Cortex of kidney (tissue), 1 donor: Measurements from ENCODE around the gene COL23A1.
"Not testable (repeated sequence)": the region's sequence is repeated elsewhere in the genome, so short reads cannot be mapped to it uniquely, and the experiment has no call there.

Experiments used
- DNase-seq: peaks from one replicate; lab custom pipeline; 2025; lab: John Stamatoyannopoulos, UW

The COL23A1 gene

DNA sequence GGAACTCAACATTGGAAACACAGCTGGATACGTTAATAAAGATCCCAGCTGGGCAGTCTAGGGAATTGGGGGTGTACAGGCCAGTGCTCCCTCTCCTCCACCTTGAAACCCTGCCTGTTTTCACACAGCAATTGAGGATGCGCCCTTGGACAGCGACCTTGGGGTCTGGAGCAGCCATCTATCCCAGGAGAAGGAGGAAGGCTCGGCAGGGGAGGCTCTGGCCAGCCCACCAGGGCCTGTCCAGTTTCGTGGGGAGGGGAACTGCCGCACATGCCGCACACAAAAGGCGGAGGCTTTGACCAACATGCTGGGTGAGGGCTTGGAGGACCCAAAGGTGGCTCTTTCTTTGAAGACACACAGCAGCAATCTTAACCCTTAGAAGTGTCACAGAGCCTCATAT lies 1.4 kb downstream of the COL23A1 start:
- no peak for DNase-seq

DNA sequence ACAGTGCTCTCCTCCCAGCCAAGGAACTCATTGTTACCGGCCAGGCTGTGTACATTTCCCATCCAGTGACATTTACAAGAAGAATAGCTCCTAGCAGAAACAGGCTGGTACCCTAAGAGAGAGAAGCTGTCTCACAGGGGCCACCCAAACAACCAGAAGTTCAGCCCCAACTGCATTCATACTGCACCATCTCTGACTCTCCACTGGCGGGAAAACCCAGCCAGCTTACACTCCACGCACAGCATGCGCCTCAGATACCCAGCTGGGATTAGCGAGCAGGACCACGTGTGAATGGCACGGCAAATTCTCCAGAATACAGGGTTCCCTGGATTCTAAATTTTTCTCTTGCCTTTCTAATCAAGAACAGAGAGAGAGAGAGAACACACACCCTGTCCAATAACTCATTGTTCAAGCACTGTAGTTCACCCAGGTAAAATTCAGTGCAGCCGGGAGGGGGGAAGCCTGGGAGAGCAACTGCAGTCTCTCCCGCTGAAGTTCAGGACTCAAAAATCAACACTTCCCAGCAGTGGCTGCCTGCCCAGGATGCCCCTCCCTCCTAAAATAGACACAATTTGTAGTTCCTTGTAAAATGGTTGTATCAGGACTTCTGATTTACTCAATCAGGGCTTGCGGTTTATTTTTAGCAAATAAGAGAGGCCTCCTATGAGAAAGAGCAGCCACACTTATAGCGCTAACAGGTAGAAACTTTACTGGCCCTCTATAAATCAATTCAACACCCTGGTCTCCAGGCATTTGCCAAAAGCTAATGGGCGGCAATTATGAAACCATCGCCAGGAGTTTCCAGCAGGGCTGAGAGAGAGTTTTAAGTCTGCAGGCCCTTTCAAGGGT lies 2.2 kb downstream of the COL23A1 start:
- DNase-seq: no peak

DNA sequence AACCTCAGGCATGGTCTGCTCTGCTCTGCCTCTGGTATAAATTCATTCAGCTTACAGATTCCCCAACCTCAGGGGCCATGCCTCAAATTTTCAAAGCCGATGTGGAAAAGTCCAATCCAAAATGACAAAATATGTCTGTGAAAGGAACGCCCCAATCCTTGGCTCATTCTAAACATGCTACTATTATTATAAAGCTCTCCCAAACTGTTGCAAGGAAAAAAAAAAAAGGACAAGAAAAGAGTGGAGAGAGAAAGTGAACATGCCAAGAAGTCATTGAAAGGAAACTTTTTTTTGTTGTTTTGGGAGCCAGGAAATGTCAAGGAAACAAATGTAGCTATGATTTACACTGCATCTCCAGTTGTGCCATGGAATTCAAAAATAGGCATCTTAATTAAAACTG lies 3.8 kb downstream of the COL23A1 start:
- no peak for DNase-seq

DNA sequence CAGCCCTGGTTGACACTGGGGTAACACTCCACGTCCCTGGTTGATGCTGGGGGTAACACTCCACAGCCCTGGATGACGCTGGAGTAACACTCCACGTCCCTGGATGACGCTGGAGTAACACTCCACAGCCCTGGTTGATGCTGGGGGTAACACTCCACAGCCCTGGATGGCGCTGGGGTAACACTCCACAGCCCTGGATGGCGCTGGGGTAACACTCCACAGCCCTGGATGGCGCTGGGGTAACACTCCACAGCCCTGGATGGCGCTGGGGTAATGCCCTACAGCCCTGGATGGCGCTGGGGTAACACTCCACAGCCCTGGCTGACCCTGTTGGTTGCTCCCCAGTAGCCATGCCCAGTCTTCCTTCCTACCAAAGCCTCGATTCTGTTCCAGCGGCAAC lies 4.8 kb downstream of the COL23A1 start:
- DNase-seq: not testable (repeated sequence)

DNA sequence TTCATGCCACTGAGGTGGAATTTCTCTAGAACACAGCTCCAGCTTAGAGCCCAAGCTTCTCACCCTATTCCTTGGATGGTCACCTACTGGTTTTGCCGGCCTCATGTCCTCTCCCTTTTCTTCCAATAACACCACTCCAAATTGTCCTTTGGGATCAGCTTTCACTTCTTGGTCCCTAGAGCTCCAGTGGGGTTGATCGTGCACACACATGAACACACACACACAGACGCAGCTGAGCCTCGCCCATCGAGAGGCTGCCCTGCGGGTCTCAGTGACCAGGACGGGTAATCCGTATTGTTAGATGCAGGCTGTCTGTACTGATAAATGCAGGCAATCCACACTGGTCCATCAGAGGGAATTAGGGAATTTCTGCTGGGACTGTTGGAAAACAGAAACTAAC lies 6.9 kb downstream of the COL23A1 start:
- no peak for DNase-seq

DNA sequence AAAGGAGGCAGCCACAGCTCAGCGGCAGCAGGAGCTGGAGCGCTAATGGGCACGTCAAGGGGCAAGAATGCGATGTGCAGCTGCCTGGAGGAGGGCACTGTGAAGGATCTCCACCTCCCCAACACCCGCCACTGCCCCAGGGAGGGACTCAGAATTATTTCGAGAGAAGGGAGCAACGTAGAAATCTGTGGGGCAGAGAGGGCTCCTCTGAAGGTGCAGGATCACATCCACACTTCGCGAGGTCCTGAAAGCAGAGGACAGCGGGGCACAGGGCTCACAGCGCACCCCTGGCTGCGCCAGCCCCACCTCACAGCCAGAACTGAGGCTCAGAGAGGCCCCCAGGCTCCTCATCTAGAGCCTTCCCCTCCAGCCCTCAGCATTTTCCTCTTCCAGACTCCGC lies 7.9 kb downstream of the COL23A1 start:
- no peak for DNase-seq

DNA sequence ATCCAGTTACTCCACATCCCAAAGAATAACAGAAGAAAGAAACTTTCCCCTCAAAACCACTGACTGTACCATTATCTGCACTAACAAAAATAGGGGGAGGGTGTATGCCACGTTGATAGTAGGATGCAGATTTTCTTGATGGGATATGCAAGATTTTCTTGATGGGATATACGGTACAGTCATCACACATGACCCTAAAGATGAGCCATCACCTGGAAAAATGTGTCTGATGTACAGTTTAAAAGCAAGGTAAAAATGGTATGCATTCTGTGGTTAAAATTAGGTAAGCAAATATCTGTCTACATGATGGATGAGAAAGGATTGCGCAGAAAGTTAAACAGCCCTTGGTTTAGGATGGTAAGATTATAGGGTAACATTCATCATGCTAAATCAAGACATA lies 8.6 kb downstream of the COL23A1 start:
- DNase-seq: no peak

DNA sequence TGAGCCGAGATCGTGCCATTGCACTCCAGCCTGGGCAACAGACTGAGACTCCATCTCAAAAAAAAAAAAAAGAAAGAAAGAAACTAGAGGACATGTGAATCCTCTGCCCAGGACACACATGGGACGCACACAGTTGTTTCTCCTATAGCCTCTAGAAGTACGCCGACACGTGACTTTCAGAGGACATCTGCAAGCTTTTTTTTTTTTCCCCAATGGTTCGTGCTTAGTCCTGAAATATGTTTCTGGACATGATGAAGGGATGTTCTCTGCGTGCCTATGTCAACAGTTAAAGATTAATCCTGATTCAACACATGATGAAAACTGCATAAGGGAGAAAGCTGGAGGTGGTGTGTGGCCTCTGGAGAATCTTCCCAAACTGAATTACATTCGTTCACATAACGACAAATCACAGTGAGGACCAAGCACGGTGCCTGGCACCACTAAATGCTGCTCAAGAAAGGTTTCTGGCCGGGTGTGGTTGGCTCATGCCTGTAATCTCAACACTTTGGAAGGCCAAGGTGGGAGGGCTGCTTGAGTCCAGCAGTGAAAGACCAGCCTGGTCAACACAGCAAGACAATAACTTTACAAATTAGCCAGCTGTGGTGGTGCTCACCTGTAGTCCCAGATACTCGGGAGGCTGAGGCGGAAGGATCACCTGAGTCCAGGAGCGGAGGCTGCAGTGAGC lies 9.8 kb downstream of the COL23A1 start:
- no peak for DNase-seq

DNA sequence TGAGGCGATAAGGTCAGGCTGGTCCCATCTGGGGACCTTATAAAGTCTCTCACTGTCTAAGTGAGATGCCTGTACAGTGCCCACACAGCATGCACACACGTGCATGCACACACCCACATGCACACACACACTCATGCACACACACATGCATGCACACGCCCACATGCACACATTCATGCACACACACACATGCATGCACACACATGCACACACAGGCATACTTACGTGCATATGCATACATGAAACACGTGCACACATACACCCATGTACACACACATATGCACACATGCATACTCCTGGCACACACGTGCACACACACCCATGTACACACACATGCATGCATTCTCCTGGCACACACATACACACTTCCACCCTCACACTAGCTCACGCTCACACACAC lies 12.2 kb downstream of the COL23A1 start:
- DNase-seq: no peak

DNA sequence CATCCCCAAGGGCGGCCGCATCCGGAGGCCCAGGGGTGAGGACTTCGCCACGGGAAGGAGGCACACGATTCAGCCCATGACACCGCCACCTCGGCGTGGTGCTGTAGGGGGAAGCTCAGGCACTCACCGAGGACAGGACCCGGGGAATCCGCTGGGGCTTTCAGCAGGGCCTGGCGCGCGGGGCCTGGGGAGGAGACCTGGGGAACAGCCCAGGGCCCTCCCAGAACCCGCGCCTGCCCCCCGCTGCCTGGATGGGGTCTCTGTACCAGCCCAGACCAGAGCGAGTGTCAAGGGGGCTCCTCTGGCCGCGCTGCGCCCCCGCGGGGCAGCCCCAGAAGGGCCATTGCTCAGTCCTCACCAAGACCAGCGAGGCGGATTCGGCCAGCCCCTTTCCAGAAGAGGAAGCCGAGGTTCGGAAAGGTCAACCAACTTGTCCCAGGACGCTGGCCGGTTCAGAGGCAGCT lies 12.8 kb downstream of the COL23A1 start:
- DNase-seq: no peak

DNA sequence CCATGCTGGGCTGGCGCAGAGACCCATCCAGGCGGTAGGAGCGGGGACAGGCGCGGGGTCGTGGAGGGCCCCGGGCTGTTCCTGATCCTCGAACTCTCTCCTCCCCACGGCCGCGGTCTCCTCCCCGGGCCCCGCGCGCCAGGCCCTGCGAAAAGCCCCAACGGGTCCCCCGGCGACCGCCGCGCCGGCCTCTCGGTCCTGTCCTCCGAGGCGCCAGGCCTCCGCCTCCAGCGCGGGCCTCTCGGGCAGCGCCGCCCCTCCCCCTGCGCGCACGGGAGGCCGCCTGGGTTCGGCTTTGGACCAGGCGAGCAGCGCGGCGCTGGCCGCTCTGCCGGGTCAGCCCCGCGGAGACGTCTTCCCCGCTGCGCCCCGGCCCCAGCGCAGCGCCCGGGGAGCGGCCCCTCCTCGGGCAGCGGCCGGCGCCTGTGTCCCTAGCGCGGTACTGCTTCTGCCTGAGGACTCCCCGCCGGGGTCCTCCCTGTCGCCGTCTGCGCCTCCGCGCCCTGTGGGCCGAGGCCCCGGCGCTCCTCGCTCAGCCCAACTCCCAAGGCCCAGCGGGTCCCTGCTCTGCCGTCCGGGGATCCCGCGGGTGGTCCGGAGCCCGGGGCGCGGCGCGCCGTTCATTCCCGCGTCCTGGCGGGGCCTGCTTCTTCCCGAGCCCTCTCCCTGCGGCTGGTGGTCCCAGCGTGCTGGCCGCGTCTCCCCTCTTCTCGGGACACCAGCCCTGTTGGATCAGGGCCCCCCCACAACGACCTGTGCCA lies 13.4 kb downstream of the COL23A1 start:
- DNase-seq: no peak

DNA sequence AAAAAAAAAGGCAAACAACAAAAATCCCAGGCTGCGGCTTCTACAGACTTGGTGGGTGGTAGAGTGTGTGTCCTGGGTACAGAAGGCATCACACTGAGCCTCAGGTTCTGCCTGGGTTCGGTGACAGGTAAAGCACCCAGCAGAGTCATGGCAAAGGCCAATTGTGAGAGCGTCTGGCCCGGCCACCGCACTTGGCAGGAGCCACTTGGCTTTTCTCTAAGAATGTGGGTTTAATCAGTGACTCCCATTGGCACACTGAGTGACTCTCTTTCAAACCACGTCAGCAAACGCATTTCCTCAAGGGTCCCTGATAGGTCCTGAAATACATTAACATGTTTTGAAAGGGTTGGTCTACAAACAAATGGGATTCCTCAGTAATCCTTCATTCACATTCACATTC lies 17.0 kb downstream of the COL23A1 start:
- no peak for DNase-seq

DNA sequence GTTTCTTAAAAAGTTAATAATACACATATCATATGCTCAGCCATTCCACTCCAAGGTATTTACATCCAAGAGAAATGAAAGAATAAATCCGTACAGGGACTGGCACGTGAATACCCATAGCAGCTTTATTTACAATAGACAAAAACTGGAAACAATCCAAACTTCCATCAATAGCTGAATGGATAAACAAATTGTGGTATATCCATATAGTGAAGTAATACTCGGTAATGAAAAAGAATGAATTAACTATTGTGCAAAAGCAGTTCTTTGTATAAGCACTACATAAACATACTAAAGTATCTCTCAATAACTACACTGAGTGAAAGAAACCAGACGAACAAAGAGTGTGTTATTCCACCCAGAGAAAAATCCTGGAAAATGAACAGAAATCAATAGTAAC lies 17.6 kb downstream of the COL23A1 start:
- no peak for DNase-seq

DNA sequence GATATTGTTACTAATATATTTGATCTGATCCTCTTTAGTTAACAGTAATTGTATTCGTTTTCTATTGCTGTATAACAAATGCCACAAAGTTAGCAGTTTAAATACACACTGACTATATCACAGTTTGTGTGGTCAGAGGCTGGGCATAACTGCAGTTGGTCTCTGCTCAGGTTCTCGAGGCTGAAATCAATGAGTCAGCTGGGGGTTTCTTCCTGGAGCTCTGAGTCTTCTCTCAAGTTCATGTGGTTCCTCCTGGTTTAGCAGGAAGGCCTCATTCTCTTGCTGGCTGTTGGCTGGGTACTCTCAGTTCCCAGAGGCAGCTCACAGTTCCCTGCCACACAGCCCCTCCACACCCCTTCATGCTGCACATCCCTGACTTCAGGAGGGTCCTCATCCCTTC lies 20.7 kb downstream of the COL23A1 start:
- DNase-seq: no peak

DNA sequence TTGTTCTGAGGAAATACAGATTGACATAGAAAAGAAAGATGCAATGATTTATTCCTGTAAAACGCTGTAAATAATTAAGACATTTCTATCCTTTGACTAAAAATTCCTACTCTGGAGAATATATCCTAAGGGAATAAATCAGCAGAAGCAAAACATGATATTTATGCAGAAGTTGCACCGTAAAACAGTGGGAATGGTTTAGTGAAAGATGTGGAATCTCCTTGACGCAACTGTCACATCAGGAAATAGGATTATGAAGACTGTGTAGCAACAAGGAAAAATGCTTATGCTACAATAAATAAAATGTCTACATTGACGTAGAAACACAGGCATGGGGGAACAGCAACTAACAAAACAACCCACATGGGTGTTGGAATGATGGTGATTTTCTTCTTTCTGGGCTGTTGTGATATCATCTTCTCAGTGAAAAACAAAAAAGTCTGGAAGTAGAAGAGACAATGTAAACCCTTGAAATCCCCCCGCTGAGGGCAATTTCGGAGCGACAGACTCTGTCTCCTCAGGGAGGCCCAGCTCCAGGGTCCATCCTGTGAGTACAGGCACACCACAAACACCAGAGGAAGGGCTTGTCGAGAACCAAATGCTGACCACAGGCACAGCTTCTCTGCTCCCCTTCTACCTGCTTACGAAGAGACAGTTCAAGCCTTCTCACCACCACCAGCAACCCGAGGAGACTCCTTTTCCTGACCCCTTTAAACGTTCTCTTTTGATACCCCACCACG lies 25.2 kb downstream of the COL23A1 start:
- no peak for DNase-seq

DNA sequence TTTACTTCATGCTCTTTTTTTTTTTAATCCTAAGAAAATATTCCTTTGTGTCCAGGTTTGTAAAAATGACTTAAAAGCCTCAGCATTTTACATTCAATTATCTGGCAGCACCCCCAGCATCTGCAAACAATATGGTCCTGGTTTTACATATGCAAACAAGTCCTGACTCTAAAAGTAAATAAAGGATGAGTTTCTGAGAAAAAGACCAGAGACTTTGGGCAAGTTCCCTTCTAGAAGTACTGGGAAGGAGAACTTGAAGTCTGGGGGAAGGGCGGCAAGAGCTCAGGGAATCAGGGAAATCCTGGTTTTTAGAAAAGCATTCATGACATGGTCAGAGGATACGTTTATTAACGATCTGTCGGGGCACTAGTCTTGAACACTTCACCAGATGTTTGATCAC lies 25.8 kb downstream of the COL23A1 start:
- no peak for DNase-seq

DNA sequence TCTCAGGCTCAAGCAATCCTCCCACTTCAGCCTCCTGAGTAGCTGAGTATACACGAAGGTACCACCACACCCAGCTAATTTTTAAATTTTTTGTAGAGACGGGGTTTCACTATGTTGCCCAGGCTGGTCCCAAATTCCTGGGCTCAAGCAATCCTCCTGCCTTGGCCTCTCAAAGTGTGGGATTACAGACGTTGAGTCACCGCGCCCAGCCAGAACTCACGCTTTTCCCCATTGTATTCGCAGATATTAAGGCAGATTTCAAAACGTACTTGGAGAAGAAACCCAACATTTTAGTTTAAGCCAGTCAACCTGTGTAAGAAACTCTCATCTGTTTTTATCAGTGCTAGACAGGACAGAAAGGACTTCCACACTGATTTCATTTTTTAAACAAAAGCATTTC lies 26.6 kb downstream of the COL23A1 start:
- DNase-seq: no peak

DNA sequence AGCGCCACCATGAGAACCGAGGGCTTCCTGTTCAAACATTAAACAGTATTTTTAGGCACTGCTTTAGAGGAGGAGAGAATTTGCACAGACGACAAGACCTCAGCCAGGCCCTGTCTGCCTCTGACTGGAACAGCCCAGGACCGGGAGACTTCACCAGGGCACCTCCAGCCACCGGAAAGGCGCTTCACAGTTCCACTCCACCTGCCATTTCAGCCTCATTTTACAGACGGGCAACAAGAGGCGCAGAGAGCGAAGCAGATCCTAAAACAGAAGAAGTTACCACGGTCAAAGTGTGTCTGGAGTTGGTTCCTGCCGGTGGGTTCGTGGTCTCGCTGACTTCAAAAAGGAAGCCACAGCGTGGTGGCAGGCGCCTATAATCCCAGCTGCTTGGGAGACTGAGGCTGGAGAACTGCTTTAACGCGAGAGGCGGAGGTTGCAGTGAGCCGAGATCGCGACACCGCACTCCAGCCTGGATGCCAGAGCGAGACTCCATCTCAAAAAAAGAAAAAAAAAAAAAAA lies 28.4 kb downstream of the COL23A1 start:
- DNase-seq: no peak

DNA sequence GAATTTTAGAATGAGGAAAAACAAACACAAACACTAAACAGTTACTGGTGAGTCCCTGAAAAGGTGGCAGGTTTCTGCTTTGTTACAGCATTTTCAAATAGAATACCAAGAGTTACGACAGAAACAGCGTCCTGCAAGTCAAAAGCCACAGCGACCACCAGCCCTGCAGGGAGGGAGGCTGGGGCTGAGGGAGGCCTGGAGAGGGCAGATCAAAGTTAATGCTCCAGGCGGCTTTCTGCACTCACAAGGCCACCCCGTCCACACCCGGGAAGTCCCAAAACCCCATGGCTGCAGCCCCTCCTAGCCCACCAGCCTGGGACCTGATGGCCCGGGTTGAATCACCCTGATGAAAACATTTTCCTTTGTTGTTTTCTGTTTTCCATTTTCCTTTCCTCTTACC lies 29.3 kb downstream of the COL23A1 start:
- DNase-seq: no peak

DNA sequence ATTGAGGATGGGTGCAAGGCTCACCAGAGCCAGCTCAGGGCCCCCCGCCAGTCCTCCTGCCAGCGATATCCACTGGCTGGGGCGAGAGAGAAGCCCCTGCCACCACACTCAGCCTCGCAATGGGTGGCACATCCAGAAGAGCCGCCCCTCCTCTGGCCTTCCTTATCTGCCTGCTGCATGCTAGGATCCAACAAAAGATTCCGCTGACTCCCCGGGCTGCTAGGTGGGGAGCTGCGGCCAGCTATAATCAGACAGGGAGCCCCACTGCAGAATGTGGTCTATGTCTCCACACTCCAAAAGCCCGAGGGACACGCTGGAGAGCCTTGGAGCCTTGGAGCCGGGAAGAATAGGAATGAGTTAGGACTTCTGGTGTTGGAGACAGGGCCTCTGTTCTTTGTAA lies 32.8 kb downstream of the COL23A1 start:
- DNase-seq: no peak

DNA sequence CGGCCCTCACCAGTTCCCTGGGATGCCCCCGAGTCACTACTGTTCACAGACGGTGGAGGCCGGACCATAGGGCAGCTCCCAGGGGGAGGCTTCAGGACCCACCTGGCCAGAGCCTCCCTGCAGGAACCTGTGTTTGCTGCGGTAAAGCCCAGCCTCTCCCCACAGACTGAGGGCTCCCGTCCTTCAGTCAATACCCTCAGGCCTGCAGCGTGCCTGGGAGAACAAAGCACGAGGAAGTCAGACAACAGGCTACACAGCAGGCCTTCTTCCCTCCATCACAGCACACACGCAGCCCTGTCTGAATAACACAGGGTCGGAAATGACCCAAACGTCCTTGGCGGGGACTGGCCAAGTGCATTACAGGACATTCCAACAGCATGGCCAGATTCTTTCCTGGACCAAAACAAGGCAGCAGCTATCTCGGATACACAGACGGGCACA lies 34.4 kb downstream of the COL23A1 start:
- DNase-seq: no peak

DNA sequence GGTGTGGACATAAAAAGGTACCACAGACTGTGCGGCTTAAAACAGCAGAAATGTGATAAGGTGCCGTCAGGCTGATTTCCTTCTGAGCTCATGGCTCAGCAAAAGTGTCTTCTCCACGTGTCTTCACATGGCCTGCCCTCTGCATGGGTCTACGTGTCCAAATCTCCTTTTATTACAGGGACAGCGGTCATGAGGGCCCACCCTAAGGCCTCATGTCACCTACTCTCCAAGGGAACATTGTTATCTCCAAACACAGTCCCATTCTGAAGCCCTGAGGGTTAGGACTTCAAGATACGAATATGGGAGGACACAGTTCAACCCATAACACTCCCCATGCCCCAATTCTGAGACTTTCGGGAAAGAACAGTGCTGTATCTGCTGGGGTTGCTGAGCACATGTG lies 35.2 kb downstream of the COL23A1 start:
- DNase-seq: no peak
